Endothelial cell of umbilical vein (primary cell): ENCODE measurements around the gene MYCBP2. TPM values are rescaled to one million over a fixed set of nuclear protein-coding genes. Genes with fewer than 3 reads are reported as not detected.

Experiments used
- BruUV-seq: library from RNA; stranded (reverse); fragments of 400-500 nt; replicated peaks from 2 replicates; lab custom pipeline; 2021; lab: Mats Ljungman, UMichigan
- CTCF ChIA-PET: fragments of 300-600, 350-600 bp; sonication (Branson Sonifier 250); formaldehyde crosslinking; loops from one replicate; lab custom pipeline; 2021; ENCODE audit warnings: antibody characterized with exemption, inconsistent platforms; lab: Charles Lee
- POLR2A ChIA-PET: fragments of 300-600, 350-600 bp; sonication (Branson Sonifier 250); formaldehyde crosslinking; loops from one replicate; lab custom pipeline; 2021; ENCODE audit warnings: antibody characterized with exemption, inconsistent platforms; lab: Charles Lee
- DNase-seq: peaks from one replicate; pipeline ENCODE4 v3.0.0-alpha.2; 2011; ENCODE audit warnings: low read depth, low spot score
- FAIRE-seq: peaks from 2 replicates; lab custom pipeline; 2011; peaks lifted over from hg19 to GRCh38; lab: Jason Lieb, UNC
- H2AFZ ChIP-seq: 2 replicates; pipeline ENCODE4 v1.6.0; 2012; ENCODE audit warnings: low read depth, low read length, control low read depth, inconsistent platforms
- H3K27ac ChIP-seq: 2 replicates; pipeline ENCODE4 v1.5.1; 2011; ENCODE audit warnings: low read depth, mild to moderate bottlenecking, control low read depth, low read length, moderate library complexity; ENCODE audit not compliant: insufficient read depth
- H3K27me3 ChIP-seq, 2 experiments: 2 replicates each; pipeline versions ENCODE4 v1.6.0 to v1.6.1; 2011; ENCODE audit warnings: low read length in 2 of 2, mixed read lengths in 1 of 2; ENCODE audit not compliant: control insufficient read depth in 2 of 2, insufficient read depth in 2 of 2
- H3K36me3 ChIP-seq, 2 experiments: 2 replicates in 1 of 2; 3 replicates in 1 of 2; pipeline ENCODE4 v1.5.1; 2011; ENCODE audit warnings: low read length in 2 of 2, mild to moderate bottlenecking in 1 of 2, moderate library complexity in 1 of 2; ENCODE audit not compliant: control insufficient read depth in 2 of 2, insufficient read depth in 2 of 2; ENCODE audit errors: extremely low read depth in 1 of 2
- H3K4me1 ChIP-seq: 3 replicates; pipeline ENCODE4 v1.5.1; 2011; ENCODE audit warnings: mild to moderate bottlenecking, low read length; ENCODE audit not compliant: control insufficient read depth, insufficient read depth; ENCODE audit errors: extremely low read depth
- H3K4me2 ChIP-seq: 2 replicates; pipeline ENCODE4 v1.6.1; 2011; ENCODE audit warnings: low read length, control low read depth, mixed read lengths; ENCODE audit not compliant: insufficient read depth
- H3K4me3 ChIP-seq, 3 experiments: fragments of 200-600 bp in 1 of 3; sonication (generic), shearing (Covaris generic) in 1 of 3; replicated peaks in 1 of 3; 2 replicates each; pipeline ENCODE4 v1.5.1; 2011 to 2016; ENCODE audit warnings: control low read depth in 3 of 3, low read length in 3 of 3, mild to moderate bottlenecking in 2 of 3, inconsistent platforms in 1 of 3, low read depth in 1 of 3, moderate library complexity in 1 of 3; ENCODE audit not compliant: insufficient read depth in 1 of 3
- H3K79me2 ChIP-seq: 2 replicates; pipeline ENCODE4 v1.6.0; 2012; ENCODE audit warnings: low read length, inconsistent platforms; ENCODE audit not compliant: control insufficient read depth, insufficient read depth
- H3K9ac ChIP-seq: replicated peaks from 2 replicates; pipeline ENCODE3; 2011; ENCODE audit warnings: low read length, control low read depth; ENCODE audit not compliant: insufficient read depth; ENCODE audit errors: extremely low read depth
- H3K9me1 ChIP-seq: replicated peaks from 3 replicates; pipeline ENCODE4 v1.6.0; 2011; ENCODE audit warnings: mild to moderate bottlenecking, low read length; ENCODE audit not compliant: control insufficient read depth, insufficient read depth; ENCODE audit errors: extremely low read depth
- H3K9me3 ChIP-seq: replicated peaks from 2 replicates; pipeline ENCODE4 v1.5.1; 2012; ENCODE audit warnings: low read length, inconsistent platforms; ENCODE audit not compliant: control insufficient read depth, insufficient read depth
- H4K20me1 ChIP-seq: replicated peaks from 2 replicates; pipeline ENCODE3; 2011; ENCODE audit warnings: mild to moderate bottlenecking, low read length; ENCODE audit not compliant: control insufficient read depth, insufficient read depth; ENCODE audit errors: extremely low read depth
- EZH2 ChIP-seq: IDR thresholded peaks from 2 replicates; pipeline ENCODE4 v1.6.1; 2012; ENCODE audit warnings: borderline replicate concordance, low read depth, mild to moderate bottlenecking, moderate library complexity, low read length, inconsistent platforms; ENCODE audit not compliant: severe bottlenecking
- FOS ChIP-seq: IDR thresholded peaks from 2 replicates; pipeline ENCODE4 v1.6.1; 2011; ENCODE audit warnings: mild to moderate bottlenecking, low read length, moderate library complexity, borderline replicate concordance; ENCODE audit not compliant: insufficient read depth
- GATA2 ChIP-seq: IDR thresholded peaks from 2 replicates; pipeline ENCODE4 v1.7.0; 2011; ENCODE audit warnings: low read depth, mild to moderate bottlenecking, moderate library complexity, mixed read lengths, low read length; ENCODE audit not compliant: insufficient read length, insufficient read depth
- JUN ChIP-seq: IDR thresholded peaks from 2 replicates; pipeline ENCODE4 v1.6.1; 2011; ENCODE audit warnings: borderline replicate concordance, low read depth; ENCODE audit not compliant: insufficient read length, insufficient read depth
- MYC ChIP-seq: IDR thresholded peaks from one replicate; pipeline ENCODE4 v1.6.1; 2011; ENCODE audit warnings: mild to moderate bottlenecking, low read depth, low read length
- POLR2A ChIP-seq: IDR thresholded peaks from 2 replicates; pipeline ENCODE4 v1.6.1; 2012; ENCODE audit warnings: low read depth, mild to moderate bottlenecking, control low read depth, low read length
- POLR2AphosphoS5 ChIP-seq: IDR thresholded peaks from 2 replicates; pipeline ENCODE4 v1.6.1; 2012; ENCODE audit warnings: low read depth, mild to moderate bottlenecking, control low read depth, low read length, moderate library complexity; ENCODE audit not compliant: insufficient read depth
- dilution Hi-C: fragments of 300-500 bp; cut with MboI; formaldehyde crosslinking; loops from one replicate; pipeline ENCODE4 v1.15.0; 2019; ENCODE audit warnings: low sequenced_read_pairs; ENCODE audit not compliant: extremely low pct_ligation_motif_present
- intact Hi-C: fragments of 100-400 bp; cut with micrococcal nuclease; formaldehyde crosslinking; loops from one replicate; pipeline ENCODE4 v1.10.0; 2022
- polyA plus RNA-seq, 4 experiments: library from polyadenylated mRNA; depleted of rRNA in 3 of 4; stranded (reverse) in 3 of 4; unstranded in 1 of 4; fragments of >200 nt; gene quantifications; 2 replicates each; pipeline versions ENCODE4 v1.2.1 to v1.2.3, GENCODE V29; 2011 to 2012; ENCODE audit warnings: missing spikeins in 1 of 4
- total RNA-seq: library from RNA; stranded (reverse); gene quantifications from 2 replicates; pipeline ENCODE4 v1.2.3, GENCODE V29; 2021
- TF ChIP-seq, protein P1 (sequence below), 2 donors: IDR thresholded peaks; 1 replicate in 1 of 2; 2 replicates in 1 of 2; pipeline ENCODE4 v1.5.1; 2011; ENCODE audit warnings: low read length in 2 of 2, mild to moderate bottlenecking in 2 of 2, moderate library complexity in 2 of 2, control low read depth in 1 of 2, inconsistent platforms in 1 of 2, low read depth in 1 of 2; ENCODE audit not compliant: insufficient read depth in 1 of 2; ENCODE audit errors: extremely low read depth in 1 of 2
- TF ChIP-seq, protein P2 (sequence below): IDR thresholded peaks from 2 replicates; pipeline ENCODE4 v1.6.1; 2011; ENCODE audit not compliant: insufficient read depth, insufficient read length

MYCBP2 gene
- total and polyA plus RNA-seq, 2 donors (not counting 3 experiments of a cell fraction or from before 2014, with no cell fraction given) = 30.5 to 89.8 TPM

- peaks cover 59% of the 10 kb centered on the region for H3K79me2 ChIP-seq
- no peak overlapping the region for H3K4me3 ChIP-seq
- H3K9ac ChIP-seq = no peak overlapping the region
- TF ChIP-seq FOS = no peak
- no peak for TF ChIP-seq MYC
- TF ChIP-seq, protein P1, sequence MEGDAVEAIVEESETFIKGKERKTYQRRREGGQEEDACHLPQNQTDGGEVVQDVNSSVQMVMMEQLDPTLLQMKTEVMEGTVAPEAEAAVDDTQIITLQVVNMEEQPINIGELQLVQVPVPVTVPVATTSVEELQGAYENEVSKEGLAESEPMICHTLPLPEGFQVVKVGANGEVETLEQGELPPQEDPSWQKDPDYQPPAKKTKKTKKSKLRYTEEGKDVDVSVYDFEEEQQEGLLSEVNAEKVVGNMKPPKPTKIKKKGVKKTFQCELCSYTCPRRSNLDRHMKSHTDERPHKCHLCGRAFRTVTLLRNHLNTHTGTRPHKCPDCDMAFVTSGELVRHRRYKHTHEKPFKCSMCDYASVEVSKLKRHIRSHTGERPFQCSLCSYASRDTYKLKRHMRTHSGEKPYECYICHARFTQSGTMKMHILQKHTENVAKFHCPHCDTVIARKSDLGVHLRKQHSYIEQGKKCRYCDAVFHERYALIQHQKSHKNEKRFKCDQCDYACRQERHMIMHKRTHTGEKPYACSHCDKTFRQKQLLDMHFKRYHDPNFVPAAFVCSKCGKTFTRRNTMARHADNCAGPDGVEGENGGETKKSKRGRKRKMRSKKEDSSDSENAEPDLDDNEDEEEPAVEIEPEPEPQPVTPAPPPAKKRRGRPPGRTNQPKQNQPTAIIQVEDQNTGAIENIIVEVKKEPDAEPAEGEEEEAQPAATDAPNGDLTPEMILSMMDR (IDR thresholded peaks at IDR 0.05; ENCODE audit: extremely low read depth in 1 of 2, insufficient read depth in 1 of 2, low read depth in 1 of 2, low read length in 2 of 2) = no peak
- TF ChIP-seq POLR2A = no peak
- TF ChIP-seq, protein P2, sequence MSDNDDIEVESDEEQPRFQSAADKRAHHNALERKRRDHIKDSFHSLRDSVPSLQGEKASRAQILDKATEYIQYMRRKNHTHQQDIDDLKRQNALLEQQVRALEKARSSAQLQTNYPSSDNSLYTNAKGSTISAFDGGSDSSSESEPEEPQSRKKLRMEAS = no peak
- TF ChIP-seq GATA2 = no peak
- no peak for TF ChIP-seq JUN
- no peak for TF ChIP-seq EZH2
- no peak for TF ChIP-seq POLR2AphosphoS5
- no peak overlapping the region for H3K27ac ChIP-seq
- H2AFZ ChIP-seq = no peak overlapping the region
- BruUV-seq = no TSS peak
- dilution Hi-C loops = no loop called here
- ChIA-PET CTCF (interaction anchor here (1.4 kb wide), 1 partner anchor 15 kb away, joined by 3 read pairs; no protein-coding TSS in a partner anchor), POLR2A (no interaction called here)
- intact Hi-C loops = no loop called here
- H3K4me1 ChIP-seq = peaks cover under 1% of the 10 kb centered on the region
- no peaks in the 10 kb centered on the region for H3K9me1 ChIP-seq
- H3K4me2 ChIP-seq = no peak overlapping the region
- H3K9me3 ChIP-seq = no peaks in the 10 kb centered on the region
- peaks cover 7% of the 10 kb centered on the region for H4K20me1 ChIP-seq
- FAIRE-seq (no peak), DNase-seq (no peak)
- no peaks in the 10 kb centered on the region for H3K27me3 ChIP-seq
- peaks cover 13 to 28% of the 10 kb centered on the region in 2 experiments for H3K36me3 ChIP-seq
Measured at GRCh38 chr13:77016888-77017623, 309.8 kb downstream of the MYCBP2 start.
